Amniotic epithelial cell (primary cell): Measurements from ENCODE around the gene USP49.

Experiments
- DNase-seq: peaks from one replicate; pipeline ENCODE4 v3.0.0-alpha.2; 2010; ENCODE audit warnings: low read depth

USP49 gene

GRCh38 chr6:41874741-41875140 is 20.4 kb downstream of the USP49 start:
- no peak for DNase-seq

- no peak for DNase-seq
These were observed 23.0 kb downstream of the USP49 start for GRCh38 chr6:41872147-41872546.

- DNase-seq: no peak
These were observed 23.5 kb downstream of the USP49 start for GRCh38 chr6:41871691-41872090.

DNA sequence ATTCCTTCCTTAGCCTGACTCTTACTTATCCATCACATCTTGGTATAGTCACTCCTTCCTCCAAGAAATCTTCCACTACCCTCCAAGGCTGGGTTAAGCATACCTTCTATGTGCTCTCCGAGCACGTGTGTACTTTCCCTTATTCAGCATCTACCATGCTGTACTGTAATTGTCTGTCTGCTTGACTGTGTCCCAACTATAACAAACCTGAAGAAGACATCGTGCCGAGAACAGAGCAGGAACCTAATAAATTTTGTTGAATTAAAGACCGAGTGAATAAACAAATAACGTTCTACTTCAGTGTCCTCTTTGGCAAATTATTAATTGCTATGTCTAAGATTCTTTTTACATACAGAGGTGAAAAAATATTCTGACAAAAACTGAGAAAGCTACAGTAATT is 35.8 kb downstream of the USP49 start:
- no peak for DNase-seq

DNA sequence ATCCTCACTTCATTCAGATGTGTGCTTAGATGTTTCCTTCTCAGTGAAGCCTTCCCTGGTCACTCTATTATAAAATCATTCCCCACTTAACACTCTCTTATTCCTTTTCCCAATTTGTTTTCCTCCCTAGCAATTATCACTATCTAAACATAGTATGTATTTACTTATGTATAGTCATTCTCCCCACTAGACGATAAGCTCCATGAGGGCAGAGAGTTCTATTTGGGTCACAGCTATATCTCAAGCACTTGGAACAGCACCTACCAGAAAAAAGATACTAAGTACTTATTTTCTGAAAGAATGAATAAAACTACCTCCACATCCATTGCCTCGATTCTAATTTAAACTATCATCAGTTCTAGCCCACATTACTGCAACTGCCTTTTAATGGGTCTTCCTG is 36.5 kb downstream of the USP49 start:
- DNase-seq: no peak

DNA sequence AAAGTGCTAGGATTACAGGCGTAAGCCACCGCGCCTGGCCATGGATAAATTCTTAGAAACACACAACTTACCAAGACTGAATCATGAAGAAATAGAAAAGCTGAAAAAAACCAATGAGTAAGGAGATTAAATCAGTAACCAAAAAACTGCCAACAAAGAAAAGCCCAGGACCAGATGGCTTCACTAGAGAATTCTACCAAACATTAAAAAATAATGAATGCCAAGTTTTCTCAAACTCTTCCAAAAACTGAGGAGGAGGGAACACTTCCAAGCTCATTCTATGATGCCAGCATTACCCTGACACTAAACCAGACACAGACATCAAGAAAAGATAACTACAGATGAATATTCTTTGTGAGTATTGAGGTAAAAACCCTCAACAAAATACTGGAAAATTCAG is 44.3 kb downstream of the USP49 start:
- DNase-seq: no peak

DNA sequence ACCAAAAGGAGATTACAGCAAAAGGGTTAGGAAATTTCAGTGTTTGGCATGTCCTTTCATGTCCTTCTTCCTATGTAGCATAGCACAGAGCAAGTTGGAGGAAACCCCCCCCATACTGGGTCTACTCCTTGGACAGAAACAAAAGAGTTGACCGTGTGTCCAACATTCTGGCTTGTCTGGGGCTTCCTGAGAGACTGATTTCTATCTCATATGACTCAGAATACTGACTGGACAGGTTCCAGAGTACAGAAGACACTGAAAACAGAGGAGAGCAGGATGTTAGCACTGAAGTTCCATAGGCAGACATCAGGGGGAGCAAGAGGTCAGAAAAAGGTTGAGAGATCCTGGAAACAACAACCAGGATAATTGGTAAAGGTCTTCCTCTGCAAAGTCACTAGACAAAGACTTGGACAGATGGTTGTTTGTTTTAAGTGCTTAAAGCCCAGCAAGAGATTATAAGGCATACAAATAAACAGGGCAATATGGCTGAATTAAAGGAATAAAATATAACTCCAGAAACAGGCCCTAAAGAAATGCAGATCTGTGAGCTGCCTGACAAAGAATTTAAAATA is 48.4 kb downstream of the USP49 start:
- DNase-seq: peak; percentile 90

- DNase-seq: no peak
These were observed 52.0 kb downstream of the USP49 start for GRCh38 chr6:41843178-41843577.

- no peak for DNase-seq
These were observed 54.8 kb downstream of the USP49 start for GRCh38 chr6:41840326-41840725.

DNA sequence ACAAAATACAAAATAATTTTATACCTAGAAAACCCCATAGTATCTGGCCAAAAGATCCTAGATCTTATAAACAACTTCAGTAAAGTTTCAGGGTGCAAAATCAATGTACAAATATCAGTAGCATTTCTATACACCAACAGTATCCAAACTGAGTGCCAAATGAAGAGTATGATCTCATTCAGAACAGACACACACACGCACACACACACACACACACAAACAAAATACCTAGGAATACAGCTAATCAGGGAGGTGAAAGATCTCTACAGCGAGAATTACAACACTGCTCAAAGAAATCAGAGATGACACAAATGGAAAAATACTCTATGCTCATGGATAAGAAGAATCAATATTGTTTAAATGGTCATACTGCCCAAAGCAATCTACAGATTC is 58.5 kb downstream of the USP49 start:
- peak; percentile 31 for DNase-seq

DNA sequence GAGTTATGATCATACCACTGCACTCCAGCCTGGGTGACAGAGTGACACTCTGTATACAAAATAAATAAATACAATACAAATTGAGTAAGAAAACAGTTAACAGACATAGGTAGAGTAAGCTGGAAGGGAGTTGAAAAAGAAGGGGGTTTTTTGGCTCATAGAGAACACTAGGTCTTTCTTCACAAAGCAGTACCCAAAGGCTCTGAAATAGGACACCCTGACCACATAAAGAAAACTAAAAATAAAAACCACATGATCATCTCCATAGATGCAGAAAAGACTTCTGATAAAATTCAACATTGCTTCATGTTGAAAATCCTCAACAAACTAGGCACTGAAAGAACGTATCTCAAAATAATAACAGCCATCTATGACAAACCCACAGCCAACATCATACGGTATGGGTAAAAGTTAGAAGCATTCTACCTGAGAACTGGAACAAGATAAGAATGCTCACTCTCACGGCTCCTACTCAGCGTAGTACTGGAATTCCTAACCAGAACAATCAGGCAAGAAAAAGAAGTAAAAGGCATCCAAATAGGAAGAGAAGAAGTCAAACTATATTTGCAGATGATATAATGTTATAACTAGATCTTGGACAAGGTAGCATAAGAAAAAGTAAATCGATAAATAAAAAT is 59.0 kb downstream of the USP49 start:
- DNase-seq: peak; percentile 2

DNA sequence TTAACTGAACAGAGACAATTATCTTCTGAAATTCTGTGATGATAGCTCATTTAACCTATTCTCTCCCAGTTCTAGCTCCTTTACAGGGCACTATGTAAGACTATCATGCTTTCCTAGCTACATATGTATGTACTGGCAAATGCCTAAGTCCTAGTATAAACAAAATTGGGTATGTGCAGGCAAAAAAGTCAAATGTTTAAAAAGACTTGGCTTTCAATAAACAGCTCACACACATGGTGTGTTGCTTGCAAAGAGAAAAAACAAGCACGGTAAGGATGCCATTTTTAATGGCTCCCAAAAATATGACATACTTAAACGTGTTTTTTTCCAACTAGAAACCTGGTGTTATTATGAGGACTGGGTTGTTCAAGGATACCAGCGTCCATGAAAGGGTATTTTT is 62.9 kb downstream of the USP49 start:
- DNase-seq: no peak

DNA sequence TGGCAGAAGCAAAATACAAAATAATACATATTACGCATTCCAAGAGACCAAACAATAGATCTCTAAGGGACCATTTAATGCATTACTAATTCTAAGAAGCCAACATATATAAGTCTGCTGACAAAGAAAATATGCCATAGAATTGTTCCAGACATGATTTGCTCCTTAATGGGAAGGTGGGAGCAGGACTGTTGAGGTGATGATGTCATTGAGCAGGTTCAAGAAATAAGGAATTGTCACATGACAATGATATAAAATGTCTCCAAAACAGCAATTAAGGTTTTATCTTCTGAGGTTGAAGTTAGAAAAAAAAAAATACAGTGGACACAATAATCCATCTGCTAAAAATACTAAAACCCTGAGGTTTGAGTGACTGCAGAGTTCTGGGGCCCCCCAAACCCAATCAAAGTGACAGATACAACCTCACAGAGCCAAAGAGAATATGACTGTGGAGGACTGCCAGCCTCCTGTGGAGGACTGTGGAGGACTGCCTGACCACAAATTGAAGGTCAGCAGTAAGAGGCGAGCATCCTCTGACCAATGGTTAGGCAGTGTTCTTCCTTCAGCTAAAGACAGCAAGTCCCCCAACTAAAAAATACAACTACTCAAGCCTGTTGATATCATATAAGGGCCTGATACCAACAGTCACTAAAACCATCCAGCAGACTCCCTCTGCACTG is 68.7 kb downstream of the USP49 start:
- DNase-seq: no peak

DNA sequence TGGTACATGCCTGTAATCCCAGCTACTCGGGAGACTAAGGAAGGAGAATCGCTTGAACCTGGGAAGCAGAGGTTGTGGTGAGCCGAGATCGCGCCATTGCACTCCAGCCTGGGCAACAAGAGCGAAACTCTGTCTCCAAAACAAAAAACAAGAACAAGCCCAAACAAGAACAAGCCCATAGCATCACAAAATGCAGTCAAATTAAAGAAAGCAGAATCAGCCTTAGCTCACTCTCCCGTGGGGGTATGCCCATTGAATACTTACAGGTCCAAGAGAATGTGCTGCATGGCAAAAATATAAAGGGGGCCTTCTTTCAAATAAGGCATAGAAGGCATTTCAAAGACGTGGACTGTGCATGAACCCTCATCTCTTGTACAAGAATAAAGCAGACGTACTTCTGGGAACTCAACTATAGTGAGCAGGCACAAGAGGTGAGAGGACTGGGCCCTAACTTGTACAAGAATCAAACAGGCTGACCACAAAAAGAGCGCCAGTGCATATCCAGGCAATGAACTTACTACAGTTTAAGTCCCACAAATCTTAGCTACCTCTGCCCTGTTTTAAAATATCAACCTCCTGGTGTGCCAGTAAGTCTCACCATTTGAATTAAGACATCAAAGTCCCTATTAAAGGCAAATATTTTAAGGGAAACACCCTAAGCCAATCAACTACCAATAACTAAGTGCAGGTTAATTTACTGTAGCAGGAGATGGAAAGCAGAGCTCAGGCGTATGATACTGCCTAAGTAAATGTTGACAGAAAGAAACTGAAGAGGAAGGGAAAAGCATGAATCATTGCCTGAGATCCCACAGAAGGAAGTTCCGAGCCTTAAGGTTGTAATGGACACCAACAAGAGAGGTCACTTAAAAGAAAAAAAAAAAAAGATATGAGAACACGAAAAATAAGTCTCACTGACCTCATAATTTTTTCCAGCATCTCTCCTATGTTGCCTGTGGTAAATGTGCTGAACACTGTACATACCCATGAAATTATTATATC is 70.3 kb downstream of the USP49 start:
- DNase-seq: peak; percentile 47

GRCh38 chr6:41823178-41823577 is 72.0 kb downstream of the USP49 start:
- DNase-seq: no peak

DNA sequence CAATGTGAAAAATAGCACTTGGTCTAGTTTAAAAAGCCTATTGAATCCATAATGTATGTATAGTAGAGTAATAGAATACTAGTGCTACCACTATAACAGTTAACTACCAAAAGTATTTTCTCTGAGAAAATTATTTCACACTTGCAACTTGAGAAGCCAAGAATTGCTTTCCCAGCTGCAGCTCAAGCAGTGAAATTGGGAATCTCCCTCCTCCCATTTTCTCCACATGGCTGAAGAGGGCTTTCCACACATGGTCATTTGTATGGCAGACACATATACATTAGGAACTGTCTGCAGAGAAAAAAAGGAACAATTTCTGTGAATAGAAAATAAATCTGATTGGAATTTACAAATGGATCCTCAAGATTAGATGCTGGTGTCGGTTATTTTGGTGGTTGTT is 73.2 kb downstream of the USP49 start:
- DNase-seq: no peak

GRCh38 chr6:41821266-41821665 is 73.9 kb downstream of the USP49 start:
- no peak for DNase-seq

GRCh38 chr6:41818271-41819054 is 76.7 kb downstream of the USP49 start:
- DNase-seq: peak; percentile 52

DNA sequence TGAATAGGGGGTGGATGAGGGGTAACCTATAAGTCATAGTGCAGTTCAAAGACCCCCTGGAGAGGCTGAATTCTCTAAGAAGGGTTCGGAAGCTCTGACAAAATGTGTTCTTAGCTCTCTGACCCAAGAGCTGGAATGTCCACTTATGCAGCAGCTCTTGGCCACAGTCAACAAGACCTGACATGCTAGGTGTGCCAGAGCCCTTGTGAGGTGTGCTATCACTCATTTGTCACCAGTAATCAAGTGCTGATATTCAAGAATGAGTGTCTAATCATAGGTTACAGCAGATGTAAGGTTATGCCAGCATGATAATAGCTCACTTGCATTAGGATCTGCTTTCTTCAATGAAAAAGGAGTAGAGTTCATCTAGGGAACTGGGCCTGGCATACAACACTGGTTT is 79.6 kb downstream of the USP49 start:
- no peak for DNase-seq

GRCh38 chr6:41814629-41815028 is 80.5 kb downstream of the USP49 start:
- no peak for DNase-seq

- no peak for DNase-seq
These were observed 81.2 kb downstream of the USP49 start for GRCh38 chr6:41813956-41814355.

DNA sequence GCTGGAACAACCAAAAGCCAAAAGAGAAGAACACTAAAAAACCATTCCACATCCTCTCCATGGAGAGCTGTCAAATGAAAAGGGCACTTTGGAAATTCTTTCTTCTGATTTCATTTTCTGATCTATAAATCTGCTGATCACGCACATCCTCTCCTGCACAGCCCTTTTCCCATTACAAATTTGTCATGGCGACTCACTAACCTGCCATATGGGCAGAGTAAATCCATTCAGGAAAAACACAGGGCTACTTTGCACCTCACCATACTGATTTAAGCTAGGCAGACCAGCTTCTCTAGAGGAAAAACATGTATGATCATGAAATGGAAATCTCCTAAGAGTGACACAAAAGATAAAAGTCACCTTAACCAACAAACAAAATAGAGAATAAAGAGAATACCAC is 81.7 kb downstream of the USP49 start:
- no peak for DNase-seq
